Osteoblast (primary cell): ENCODE results near the gene NINL. TPM values are rescaled to one million over a fixed set of nuclear protein-coding genes. Genes with fewer than 3 reads are reported as not detected.

ENCODE experiments used
- DNase-seq: peaks from one replicate; pipeline ENCODE4 v3.0.0; 2011; ENCODE audit warnings: low spot score, mixed read lengths; ENCODE audit not compliant: insufficient read length; ENCODE audit errors: missing footprints
- H2AFZ ChIP-seq: 2 replicates; pipeline ENCODE4 v1.6.0; 2011; ENCODE audit warnings: mild to moderate bottlenecking, low read length
- H3K27ac ChIP-seq: 2 replicates; pipeline ENCODE4 v1.5.1; 2011; ENCODE audit warnings: mild to moderate bottlenecking, low read depth, low read length, moderate library complexity
- H3K27me3 ChIP-seq: 2 replicates; pipeline ENCODE4 v1.6.0; 2012; ENCODE audit warnings: mild to moderate bottlenecking, control low read depth, inconsistent platforms, low read length, moderate library complexity; ENCODE audit not compliant: insufficient read depth
- H3K36me3 ChIP-seq: 2 replicates; pipeline ENCODE4 v1.5.1; 2011; ENCODE audit warnings: mild to moderate bottlenecking, low read length, control low read depth, moderate library complexity; ENCODE audit not compliant: insufficient read depth
- H3K4me1 ChIP-seq: 2 replicates; pipeline ENCODE4 v1.5.1; 2011; ENCODE audit warnings: mild to moderate bottlenecking, low read length, control low read depth, moderate library complexity; ENCODE audit not compliant: insufficient read depth
- H3K4me2 ChIP-seq: 2 replicates; pipeline ENCODE4 v1.6.0; 2011; ENCODE audit warnings: mild to moderate bottlenecking, low read length; ENCODE audit not compliant: insufficient read depth
- H3K4me3 ChIP-seq: fragments of 200-600 bp; sonication (generic); 3 replicates; pipeline ENCODE4 v1.5.1; 2012; ENCODE audit warnings: mild to moderate bottlenecking, low read length, inconsistent platforms; ENCODE audit not compliant: insufficient read depth
- H3K79me2 ChIP-seq: 2 replicates; pipeline ENCODE4 v1.6.0; 2012; ENCODE audit warnings: mild to moderate bottlenecking, low read length, control low read depth, inconsistent platforms; ENCODE audit not compliant: insufficient read depth
- H3K9me3 ChIP-seq: 2 replicates; pipeline ENCODE4 v1.5.1; 2011; ENCODE audit warnings: low read depth, low read length, control low read depth
- H4K20me1 ChIP-seq: 2 replicates; pipeline ENCODE4 v1.6.0; 2012; ENCODE audit warnings: mild to moderate bottlenecking, low read length, control low read depth; ENCODE audit not compliant: insufficient read depth
- CTCF ChIP-seq: IDR thresholded peaks from 2 replicates; pipeline ENCODE4 v1.5.1; 2011; ENCODE audit warnings: mild to moderate bottlenecking, low read depth, low read length, moderate library complexity; ENCODE audit errors: extremely low read depth
- total RNA-seq: library from RNA; depleted of rRNA; stranded (reverse); fragments of >200 nt; gene quantifications from 2 replicates; pipeline ENCODE4 v1.2.3, GENCODE V29; 2012

Gene NINL
- total RNA-seq, 1 donor = 14.8 TPM

GRCh38 chr20:25545171-25545570, 40.2 kb downstream of the NINL start:
- Histone ChIP-seq H3K4me3 (no peak overlapping the region), H3K36me3 (no peaks in the 10 kb centered on the region), H3K27ac (no peak overlapping the region), H2AFZ (no peak overlapping the region), H3K79me2 (peaks cover 6% of the 10 kb centered on the region), H3K4me2 (no peak overlapping the region), H4K20me1 (peaks cover 8% of the 10 kb centered on the region), H3K4me1 (peaks cover 42% of the 10 kb centered on the region), H3K27me3 (no peaks in the 10 kb centered on the region), H3K9me3 (no peaks in the 10 kb centered on the region)
- DNase-seq = no peak
- no peak for TF ChIP-seq CTCF

- H3K27me3 ChIP-seq = no peaks in the 10 kb centered on the region
- no peak overlapping the region for H3K4me3 ChIP-seq
- H3K27ac ChIP-seq = no peak overlapping the region
- H3K9me3 ChIP-seq = no peaks in the 10 kb centered on the region
- peaks cover 6% of the 10 kb centered on the region for H3K79me2 ChIP-seq
- H3K4me1 ChIP-seq = peaks cover 42% of the 10 kb centered on the region
- no peak for TF ChIP-seq CTCF
- H2AFZ ChIP-seq = no peak overlapping the region
- peaks cover 8% of the 10 kb centered on the region for H4K20me1 ChIP-seq
- H3K36me3 ChIP-seq = no peaks in the 10 kb centered on the region
- H3K4me2 ChIP-seq = no peak overlapping the region
- no peak for DNase-seq
Measured at GRCh38 chr20:25544734-25545133, 40.6 kb downstream of the NINL start.

GRCh38 chr20:25544311-25544710, 41.0 kb downstream of the NINL start:
- no peak overlapping the region for H3K27ac ChIP-seq
- H2AFZ ChIP-seq = no peak overlapping the region
- H3K4me3 ChIP-seq = no peak overlapping the region
- DNase-seq = no peak
- H3K36me3 ChIP-seq = no peaks in the 10 kb centered on the region
- H4K20me1 ChIP-seq = peaks cover 8% of the 10 kb centered on the region
- H3K4me1 ChIP-seq = peaks cover 42% of the 10 kb centered on the region
- H3K4me2 ChIP-seq = no peak overlapping the region
- peaks cover 8% of the 10 kb centered on the region for H3K79me2 ChIP-seq
- H3K27me3 ChIP-seq = no peaks in the 10 kb centered on the region
- no peaks in the 10 kb centered on the region for H3K9me3 ChIP-seq
- TF ChIP-seq CTCF = no peak

- peaks cover 8% of the 10 kb centered on the region for H4K20me1 ChIP-seq
- no peak for DNase-seq
- no peak for TF ChIP-seq CTCF
Measured at GRCh38 chr20:25543068-25543467, 42.3 kb downstream of the NINL start.

More at GRCh38 chr20:25543068-25543467, 42.3 kb downstream of the NINL start:
- Histone ChIP-seq H3K27me3 (no peaks in the 10 kb centered on the region), H3K4me1 (peaks cover 40% of the 10 kb centered on the region), H3K27ac (no peak overlapping the region), H3K4me2 (peak overlapping the region; percentile 23), H3K36me3 (no peaks in the 10 kb centered on the region), H2AFZ (no peak overlapping the region), H3K4me3 (no peak overlapping the region), H3K9me3 (no peaks in the 10 kb centered on the region), H3K79me2 (peaks cover 14% of the 10 kb centered on the region)
